ENCODE data around the gene ABCB9. TPM values are rescaled to one million over a fixed set of nuclear protein-coding genes. Genes with fewer than 3 reads are reported as not detected.
"Not testable (repeated sequence)": the region's sequence is repeated elsewhere in the genome, so short reads cannot be mapped to it uniquely, and the experiment has no call there.

ABCB9 gene
- total RNA-seq, 2 experiments from 2014 or later, result 4.3 to 4.9 TPM

- POLR2A ChIA-PET, result interaction anchor here (0.9 to 1.9 kb wide), 2 partner anchors 9 to 13 kb away, joined by 3 to 4 read pairs; no protein-coding TSS in a partner anchor
- no peaks in the 10 kb centered on the region for H3K9me3 Mint-ChIP-seq
- TF ChIP-seq CTCF (IDR thresholded peaks at IDR 0.05), result no peak
These were observed 23.1 kb downstream of the ABCB9 start for GRCh38 chr12:122943196-122943595.

GRCh38 chr12:122942637-122943036 lies 23.6 kb downstream of the ABCB9 start:
- H3K36me3 Mint-ChIP-seq (ENCODE audit: low read depth), result no peaks in the 10 kb centered on the region
- intact Hi-C loops (cut with micrococcal nuclease), result no loop called here
- H3K4me3 Mint-ChIP-seq, result no peak overlapping the region
- no peak for DNase-seq
- no peak for TF ChIP-seq CTCF (IDR thresholded peaks at IDR 0.05)
- no peaks in the 10 kb centered on the region for H3K9me3 Mint-ChIP-seq
- no peak overlapping the region for H3K27ac Mint-ChIP-seq
- ChIA-PET CTCF (no interaction called here), POLR2A (interaction anchor here (1.9 kb wide), 1 partner anchor 12 kb away, joined by 4 read pairs; no protein-coding TSS in a partner anchor)
- H3K4me1 Mint-ChIP-seq (ENCODE audit: low read depth), result peaks cover 23% of the 10 kb centered on the region
- no peak for ATAC-seq
- no peaks in the 10 kb centered on the region for H3K27me3 Mint-ChIP-seq

More at GRCh38 chr12:122943196-122943595, 23.1 kb downstream of the ABCB9 start:
- H3K27ac Mint-ChIP-seq, result no peak overlapping the region
- intact Hi-C loops (cut with micrococcal nuclease), result no loop called here
- DNase-seq, result no peak
- no peaks in the 10 kb centered on the region for H3K36me3 Mint-ChIP-seq (ENCODE audit: low read depth)
- no peak for ATAC-seq
- H3K4me1 Mint-ChIP-seq (ENCODE audit: low read depth), result peaks cover 25% of the 10 kb centered on the region
- H3K4me3 Mint-ChIP-seq, result no peak overlapping the region
- CTCF ChIA-PET, result no interaction called here
- peaks cover under 1% of the 10 kb centered on the region for H3K27me3 Mint-ChIP-seq

- CTCF ChIA-PET; H3K4me3 Mint-ChIP-seq; DNase-seq; H3K27me3 Mint-ChIP-seq; H3K27ac Mint-ChIP-seq; ATAC-seq; H3K36me3 Mint-ChIP-seq (ENCODE audit: low read depth); H3K9me3 Mint-ChIP-seq; POLR2A ChIA-PET; intact Hi-C loops (cut with micrococcal nuclease): not testable (repeated sequence)
- peaks cover 11% of the 10 kb centered on the region for H3K4me1 Mint-ChIP-seq (ENCODE audit: low read depth)
These were observed 24.9 kb downstream of the ABCB9 start for GRCh38 chr12:122941351-122941750.

- TF ChIP-seq CTCF (IDR thresholded peaks at IDR 0.05), result no peak
- no peak for ATAC-seq
- H3K4me3 Mint-ChIP-seq, result no peak overlapping the region
- no peaks in the 10 kb centered on the region for H3K27me3 Mint-ChIP-seq
- ChIA-PET POLR2A (interaction anchor here (0.9 kb wide), 1 partner anchor 103 kb away, joined by 3 read pairs; no protein-coding TSS in a partner anchor), CTCF (no interaction called here)
- no peak overlapping the region for H3K27ac Mint-ChIP-seq
- H3K4me1 Mint-ChIP-seq (ENCODE audit: low read depth), result peaks cover 6% of the 10 kb centered on the region
- H3K9me3 Mint-ChIP-seq, result no peaks in the 10 kb centered on the region
- no peaks in the 10 kb centered on the region for H3K36me3 Mint-ChIP-seq (ENCODE audit: low read depth)
- intact Hi-C loops (cut with micrococcal nuclease), result no loop called here
- no peak for DNase-seq
These were observed 27.1 kb downstream of the ABCB9 start for GRCh38 chr12:122939125-122939524.

GRCh38 chr12:122937622-122938091 lies 28.6 kb downstream of the ABCB9 start:
- H3K36me3 Mint-ChIP-seq (ENCODE audit: low read depth), result no peaks in the 10 kb centered on the region
- no peak for TF ChIP-seq CTCF (IDR thresholded peaks at IDR 0.05)
- H3K9me3 Mint-ChIP-seq, result no peaks in the 10 kb centered on the region
- DNase-seq (no peak), ATAC-seq (no peak)
- H3K27me3 Mint-ChIP-seq, result no peaks in the 10 kb centered on the region
- no peak overlapping the region for H3K27ac Mint-ChIP-seq
- no peaks in the 10 kb centered on the region for H3K4me1 Mint-ChIP-seq (ENCODE audit: low read depth)
- POLR2A ChIA-PET, result no interaction called here
- H3K4me3 Mint-ChIP-seq, result no peak overlapping the region
- intact Hi-C loops (cut with micrococcal nuclease), result no loop called here
- CTCF ChIA-PET, result no interaction called here

GRCh38 chr12:122935318-122935717 lies 30.9 kb downstream of the ABCB9 start:
- Mint-ChIP-seq H3K4me3 (no peak overlapping the region), H3K36me3 (ENCODE audit: low read depth) (no peaks in the 10 kb centered on the region), H3K27me3 (no peaks in the 10 kb centered on the region), H3K27ac (no peak overlapping the region), H3K4me1 (ENCODE audit: low read depth) (no peaks in the 10 kb centered on the region), H3K9me3 (no peaks in the 10 kb centered on the region)
- intact Hi-C loops (cut with micrococcal nuclease), result no loop called here
- ChIA-PET CTCF (no interaction called here), POLR2A (no interaction called here)
- no peak for ATAC-seq
- DNase-seq, result no peak
- no peak for TF ChIP-seq CTCF (IDR thresholded peaks at IDR 0.05)
